ENCODE measurements around the gene CCDC38.

CCDC38 gene

DNA sequence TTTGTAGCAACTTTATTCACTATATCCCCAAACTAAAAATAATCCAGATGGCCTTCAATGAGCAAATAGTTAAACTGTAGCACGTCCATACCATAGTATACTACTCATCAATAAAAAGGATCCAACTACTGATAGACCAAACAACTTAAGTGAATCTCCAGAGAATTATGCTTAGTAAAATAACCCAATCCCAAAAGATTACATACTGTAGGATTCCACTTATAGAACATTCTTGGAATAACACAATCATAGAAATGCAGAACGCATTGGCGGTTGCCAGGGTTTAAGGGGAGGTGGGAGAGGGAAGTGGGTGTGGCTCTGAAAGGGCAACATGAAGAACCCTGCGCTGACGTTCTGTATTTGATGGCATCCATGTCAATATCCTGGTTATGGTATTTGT is 55.1 kb downstream of the CCDC38 start:
- TF ChIP-seq, protein P1, sequence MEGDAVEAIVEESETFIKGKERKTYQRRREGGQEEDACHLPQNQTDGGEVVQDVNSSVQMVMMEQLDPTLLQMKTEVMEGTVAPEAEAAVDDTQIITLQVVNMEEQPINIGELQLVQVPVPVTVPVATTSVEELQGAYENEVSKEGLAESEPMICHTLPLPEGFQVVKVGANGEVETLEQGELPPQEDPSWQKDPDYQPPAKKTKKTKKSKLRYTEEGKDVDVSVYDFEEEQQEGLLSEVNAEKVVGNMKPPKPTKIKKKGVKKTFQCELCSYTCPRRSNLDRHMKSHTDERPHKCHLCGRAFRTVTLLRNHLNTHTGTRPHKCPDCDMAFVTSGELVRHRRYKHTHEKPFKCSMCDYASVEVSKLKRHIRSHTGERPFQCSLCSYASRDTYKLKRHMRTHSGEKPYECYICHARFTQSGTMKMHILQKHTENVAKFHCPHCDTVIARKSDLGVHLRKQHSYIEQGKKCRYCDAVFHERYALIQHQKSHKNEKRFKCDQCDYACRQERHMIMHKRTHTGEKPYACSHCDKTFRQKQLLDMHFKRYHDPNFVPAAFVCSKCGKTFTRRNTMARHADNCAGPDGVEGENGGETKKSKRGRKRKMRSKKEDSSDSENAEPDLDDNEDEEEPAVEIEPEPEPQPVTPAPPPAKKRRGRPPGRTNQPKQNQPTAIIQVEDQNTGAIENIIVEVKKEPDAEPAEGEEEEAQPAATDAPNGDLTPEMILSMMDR (IDR thresholded peaks at IDR 0.05; ENCODE audit: insufficient read depth, low read depth, low read length, missing control alignments) = no peak

DNA sequence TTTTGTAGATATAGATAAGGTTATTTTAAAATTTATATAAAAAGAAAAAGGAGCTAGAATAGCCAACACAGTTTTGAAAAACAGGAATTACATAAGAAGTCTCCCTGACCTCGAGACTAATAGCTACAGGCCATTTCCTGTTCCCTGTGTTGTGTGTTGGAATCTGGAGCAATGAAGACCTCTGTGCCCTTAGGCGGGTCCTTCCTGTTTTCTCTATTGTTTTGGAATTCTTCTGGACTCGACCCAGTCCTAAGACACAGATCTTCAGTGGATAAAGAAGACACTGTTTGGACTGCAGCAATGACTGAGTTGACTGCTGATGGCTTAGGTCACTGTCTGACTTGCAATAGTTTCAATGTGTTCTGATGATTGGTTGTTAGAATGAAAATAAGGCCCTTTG is 57.4 kb downstream of the CCDC38 start:
- no peak for DNase-seq (ENCODE audit: low read depth)
- no peak overlapping the region for H3K4me3 ChIP-seq (ENCODE audit: low read depth, low read length)
- TF ChIP-seq, protein P1 (IDR thresholded peaks at IDR 0.05; ENCODE audit: insufficient read depth, low read depth, low read length, missing control alignments) = no peak

More for the DNA sequence above, 55.1 kb downstream of the CCDC38 start:
- no peak for DNase-seq (ENCODE audit: low read depth)
- H3K4me3 ChIP-seq (ENCODE audit: low read depth, low read length) = no peak overlapping the region

DNA sequence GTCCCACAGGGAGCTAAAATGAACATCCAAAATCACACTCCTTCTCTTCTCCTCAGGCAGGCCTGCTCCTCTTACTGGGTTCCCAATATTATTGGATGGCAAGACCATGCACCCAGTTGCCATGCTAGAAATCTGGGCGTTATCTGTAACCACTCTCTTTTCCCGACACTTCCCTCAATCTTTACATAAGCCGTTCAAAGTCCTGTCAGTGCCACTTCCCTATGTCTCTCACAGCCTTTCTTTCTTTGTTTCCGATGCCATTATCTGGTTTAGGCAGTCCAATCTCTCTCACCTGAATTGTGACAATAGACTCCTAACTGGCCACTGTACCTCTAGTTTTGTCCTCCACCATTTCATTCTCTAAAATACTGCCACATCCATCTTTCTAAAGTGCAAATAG is 59.5 kb downstream of the CCDC38 start:
- DNase-seq (ENCODE audit: low read depth) = no peak
- TF ChIP-seq, protein P1 (IDR thresholded peaks at IDR 0.05; ENCODE audit: insufficient read depth, low read depth, low read length, missing control alignments) = no peak
- no peak overlapping the region for H3K4me3 ChIP-seq (ENCODE audit: low read depth, low read length)

DNA sequence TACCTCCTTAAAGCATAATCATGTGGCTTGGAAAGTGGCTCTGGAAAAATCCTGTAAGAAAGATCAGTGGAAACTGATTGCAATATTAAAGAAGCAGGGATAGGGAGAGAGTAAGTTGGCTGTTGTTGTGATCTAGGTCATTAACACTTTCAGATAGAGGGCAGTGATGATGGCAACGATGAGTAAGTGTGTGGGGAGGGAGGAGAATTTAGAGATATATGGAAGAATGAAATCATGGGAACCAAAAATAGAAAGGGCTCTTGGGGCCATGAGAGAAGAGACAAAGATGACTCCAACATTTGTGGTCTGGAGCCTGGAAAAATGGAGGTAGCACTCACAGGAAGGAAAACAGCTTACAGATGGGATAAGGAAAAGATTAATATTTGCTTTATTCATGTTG is 60.3 kb downstream of the CCDC38 start:
- H3K4me3 ChIP-seq (ENCODE audit: low read depth, low read length) = no peak overlapping the region
- no peak for DNase-seq (ENCODE audit: low read depth)
- TF ChIP-seq, protein P1 (IDR thresholded peaks at IDR 0.05; ENCODE audit: insufficient read depth, low read depth, low read length, missing control alignments) = no peak

GRCh38 chr12:95881331-95881955 is 61.0 kb downstream of the CCDC38 start:
- no peak for DNase-seq (ENCODE audit: low read depth)
- H3K4me3 ChIP-seq (ENCODE audit: low read depth, low read length) = no peak overlapping the region
- TF ChIP-seq, protein P1 (IDR thresholded peaks at IDR 0.05; ENCODE audit: insufficient read depth, low read depth, low read length, missing control alignments) = no peak

- DNase-seq (ENCODE audit: low read depth) = no peak
- TF ChIP-seq, protein P1 (IDR thresholded peaks at IDR 0.05; ENCODE audit: insufficient read depth, low read depth, low read length, missing control alignments) = no peak
These were observed 61.5 kb downstream of the CCDC38 start for GRCh38 chr12:95880895-95881294.

DNA sequence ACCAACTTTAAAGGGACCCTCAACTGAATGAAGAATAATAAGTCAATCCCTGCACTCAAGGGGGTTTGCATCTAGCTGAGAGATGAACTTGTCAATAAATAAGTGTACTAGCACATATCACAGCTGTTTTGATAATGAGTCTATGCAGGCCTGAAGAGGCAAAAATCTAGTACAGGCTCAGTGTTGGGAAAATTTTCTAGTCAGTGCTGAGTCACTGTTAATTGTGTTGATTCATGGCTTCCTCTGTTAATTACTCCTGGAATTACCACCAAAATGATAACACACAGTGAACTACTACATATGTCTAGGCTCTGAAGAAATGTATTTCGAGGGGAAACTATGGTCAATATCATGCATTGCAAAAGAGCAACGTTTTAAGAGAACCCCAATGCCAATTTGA is 64.8 kb downstream of the CCDC38 start:
- DNase-seq (ENCODE audit: low read depth) = no peak
- TF ChIP-seq, protein P1 (IDR thresholded peaks at IDR 0.05; ENCODE audit: insufficient read depth, low read depth, low read length, missing control alignments) = no peak

More at GRCh38 chr12:95880895-95881294, 61.5 kb downstream of the CCDC38 start:
- no peak overlapping the region for H3K4me3 ChIP-seq (ENCODE audit: low read depth, low read length)

More for the DNA sequence above, 64.8 kb downstream of the CCDC38 start:
- no peak overlapping the region for H3K4me3 ChIP-seq (ENCODE audit: low read depth, low read length)

All from GM12865 (cell line).